22Rv1 (cell line): Measurements from ENCODE around the gene THRB.

Experiments used
- ZFX ChIP-seq: fragments of 450-650 bp; IDR thresholded peaks from 2 replicates; pipeline ENCODE4 v1.6.1; 2017; ENCODE audit warnings: antibody characterized with exemption, borderline replicate concordance
- TF ChIP-seq, protein P1 (sequence below): fragments of 450-650 bp; IDR thresholded peaks from 2 replicates; pipeline ENCODE4 v1.5.1; 2017; ENCODE audit warnings: mild to moderate bottlenecking

DNA sequence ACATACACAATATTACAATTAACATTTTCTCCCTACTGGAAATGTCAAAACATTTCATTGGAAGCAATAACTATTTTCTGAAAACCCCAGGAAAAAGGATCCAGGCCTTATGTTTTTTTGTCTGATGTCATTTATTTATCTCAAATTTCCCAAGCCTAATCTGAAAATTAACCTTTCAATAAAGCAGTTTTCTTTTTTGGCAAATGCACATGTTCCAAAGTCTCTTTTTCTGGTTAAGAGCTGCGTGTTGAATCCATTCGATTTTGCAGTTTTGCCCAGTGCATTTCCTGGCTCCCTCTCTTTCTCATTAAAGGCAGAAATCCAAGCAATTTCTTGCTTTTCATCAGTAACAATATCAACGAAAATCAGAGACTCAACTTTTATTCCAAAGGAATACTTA, 327.2 kb downstream of the THRB start:
- TF ChIP-seq, protein P1, sequence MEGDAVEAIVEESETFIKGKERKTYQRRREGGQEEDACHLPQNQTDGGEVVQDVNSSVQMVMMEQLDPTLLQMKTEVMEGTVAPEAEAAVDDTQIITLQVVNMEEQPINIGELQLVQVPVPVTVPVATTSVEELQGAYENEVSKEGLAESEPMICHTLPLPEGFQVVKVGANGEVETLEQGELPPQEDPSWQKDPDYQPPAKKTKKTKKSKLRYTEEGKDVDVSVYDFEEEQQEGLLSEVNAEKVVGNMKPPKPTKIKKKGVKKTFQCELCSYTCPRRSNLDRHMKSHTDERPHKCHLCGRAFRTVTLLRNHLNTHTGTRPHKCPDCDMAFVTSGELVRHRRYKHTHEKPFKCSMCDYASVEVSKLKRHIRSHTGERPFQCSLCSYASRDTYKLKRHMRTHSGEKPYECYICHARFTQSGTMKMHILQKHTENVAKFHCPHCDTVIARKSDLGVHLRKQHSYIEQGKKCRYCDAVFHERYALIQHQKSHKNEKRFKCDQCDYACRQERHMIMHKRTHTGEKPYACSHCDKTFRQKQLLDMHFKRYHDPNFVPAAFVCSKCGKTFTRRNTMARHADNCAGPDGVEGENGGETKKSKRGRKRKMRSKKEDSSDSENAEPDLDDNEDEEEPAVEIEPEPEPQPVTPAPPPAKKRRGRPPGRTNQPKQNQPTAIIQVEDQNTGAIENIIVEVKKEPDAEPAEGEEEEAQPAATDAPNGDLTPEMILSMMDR: no peak
- no peak for TF ChIP-seq ZFX
